Nephron (organoid): ENCODE data around the gene HDAC4.

Experiments used
- H3K27ac Mint-ChIP-seq, 3 experiments: 2 replicates each; pipeline ENCODE4 v1.8.0; 2020; ENCODE audit warnings: mixed read lengths in 3 of 3, mild to moderate bottlenecking in 2 of 3, moderate library complexity in 1 of 3
- H3K27me3 Mint-ChIP-seq: 2 replicates; pipeline ENCODE4 v1.8.0; 2021; ENCODE audit warnings: low read depth, mild to moderate bottlenecking, moderate library complexity, mixed read lengths
- H3K36me3 Mint-ChIP-seq: 2 replicates; pipeline ENCODE4 v1.8.0; 2020; ENCODE audit warnings: low read depth, mixed read lengths
- H3K4me1 Mint-ChIP-seq: 2 replicates; pipeline ENCODE4 v1.8.0; 2020; ENCODE audit warnings: mixed read lengths
- H3K4me3 Mint-ChIP-seq, 3 experiments: 2 replicates each; pipeline ENCODE4 v1.8.0; 2020; ENCODE audit warnings: mild to moderate bottlenecking in 3 of 3, mixed read lengths in 3 of 3, moderate library complexity in 2 of 3
- H3K9me3 Mint-ChIP-seq: 2 replicates; pipeline ENCODE4 v1.8.0; 2020; ENCODE audit warnings: mixed read lengths
- TF ChIP-seq, protein P1 (sequence below), 3 experiments: fragments of 200-600 bp; sonication (generic); IDR thresholded peaks; one replicate each; pipeline ENCODE4 v1.5.0; 2021; ENCODE audit warnings: antibody characterized with exemption in 3 of 3; ENCODE audit not compliant: unreplicated experiment in 3 of 3

HDAC4 gene

DNA sequence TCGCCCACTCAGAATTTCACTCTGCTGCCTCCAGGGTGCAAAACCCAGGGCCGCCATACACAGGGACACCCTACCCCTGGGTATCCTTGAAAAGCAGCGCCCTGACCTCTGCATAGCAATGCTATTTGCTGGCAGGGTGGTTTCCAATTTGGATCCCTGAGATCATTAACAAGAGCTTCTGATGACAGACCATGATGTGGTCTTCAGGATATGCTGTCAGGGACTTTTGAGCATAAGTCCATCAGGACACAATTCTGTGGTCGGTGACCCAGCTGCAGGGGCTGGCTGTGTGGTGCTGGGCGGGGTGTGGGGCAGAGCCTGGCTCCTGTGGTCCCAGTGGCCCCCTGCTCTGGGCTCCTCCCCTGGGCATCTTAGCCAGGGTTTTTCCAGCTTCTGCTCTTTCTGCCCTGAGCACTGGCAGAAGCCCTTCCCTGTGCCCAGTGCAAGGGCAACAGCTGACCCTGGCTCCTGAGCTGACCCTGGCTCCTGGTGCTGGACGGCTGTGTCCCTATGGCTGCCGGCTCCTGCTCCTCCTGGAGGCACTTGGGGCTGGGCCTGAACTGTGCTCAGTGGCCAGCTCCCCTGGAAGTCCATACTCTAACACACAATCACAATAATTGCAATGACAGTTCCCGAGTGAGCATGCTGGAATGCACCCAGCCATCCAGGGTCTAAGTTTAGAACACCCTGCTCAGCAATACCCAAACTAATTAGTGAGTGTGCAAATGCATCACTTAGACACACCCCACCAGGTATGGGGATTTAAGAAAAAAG, 271.5 kb downstream of the HDAC4 start:
- Mint-ChIP-seq H3K27ac (no peak overlapping the region), H3K9me3 (no peaks in the 10 kb centered on the region), H3K4me3 (no peak overlapping the region), H3K36me3 (peaks cover 43% of the 10 kb centered on the region), H3K4me1 (no peaks in the 10 kb centered on the region), H3K27me3 (peaks cover 6% of the 10 kb centered on the region)
- TF ChIP-seq, protein P1, sequence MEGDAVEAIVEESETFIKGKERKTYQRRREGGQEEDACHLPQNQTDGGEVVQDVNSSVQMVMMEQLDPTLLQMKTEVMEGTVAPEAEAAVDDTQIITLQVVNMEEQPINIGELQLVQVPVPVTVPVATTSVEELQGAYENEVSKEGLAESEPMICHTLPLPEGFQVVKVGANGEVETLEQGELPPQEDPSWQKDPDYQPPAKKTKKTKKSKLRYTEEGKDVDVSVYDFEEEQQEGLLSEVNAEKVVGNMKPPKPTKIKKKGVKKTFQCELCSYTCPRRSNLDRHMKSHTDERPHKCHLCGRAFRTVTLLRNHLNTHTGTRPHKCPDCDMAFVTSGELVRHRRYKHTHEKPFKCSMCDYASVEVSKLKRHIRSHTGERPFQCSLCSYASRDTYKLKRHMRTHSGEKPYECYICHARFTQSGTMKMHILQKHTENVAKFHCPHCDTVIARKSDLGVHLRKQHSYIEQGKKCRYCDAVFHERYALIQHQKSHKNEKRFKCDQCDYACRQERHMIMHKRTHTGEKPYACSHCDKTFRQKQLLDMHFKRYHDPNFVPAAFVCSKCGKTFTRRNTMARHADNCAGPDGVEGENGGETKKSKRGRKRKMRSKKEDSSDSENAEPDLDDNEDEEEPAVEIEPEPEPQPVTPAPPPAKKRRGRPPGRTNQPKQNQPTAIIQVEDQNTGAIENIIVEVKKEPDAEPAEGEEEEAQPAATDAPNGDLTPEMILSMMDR (IDR thresholded peaks at IDR 0.05; ENCODE audit: unreplicated experiment in 3 of 3), result no peak

- H3K27ac Mint-ChIP-seq, result no peak overlapping the region
- TF ChIP-seq, protein P1 (IDR thresholded peaks at IDR 0.05; ENCODE audit: unreplicated experiment in 3 of 3), result no peak
- no peaks in the 10 kb centered on the region for H3K4me1 Mint-ChIP-seq
- no peak overlapping the region for H3K4me3 Mint-ChIP-seq
- peaks cover 6% of the 10 kb centered on the region for H3K27me3 Mint-ChIP-seq
- H3K9me3 Mint-ChIP-seq, result no peaks in the 10 kb centered on the region
- H3K36me3 Mint-ChIP-seq, result peaks cover 43% of the 10 kb centered on the region
Observed at GRCh38 chr2:239128706-239129105, 272.1 kb downstream of the HDAC4 start.

- no peaks in the 10 kb centered on the region for H3K4me1 Mint-ChIP-seq
- TF ChIP-seq, protein P1 (IDR thresholded peaks at IDR 0.05; ENCODE audit: unreplicated experiment in 3 of 3), result no peak
- H3K4me3 Mint-ChIP-seq, result no peak overlapping the region
- peaks cover 6% of the 10 kb centered on the region for H3K27me3 Mint-ChIP-seq
- no peak overlapping the region for H3K27ac Mint-ChIP-seq
- peaks cover 37% of the 10 kb centered on the region for H3K36me3 Mint-ChIP-seq
- no peaks in the 10 kb centered on the region for H3K9me3 Mint-ChIP-seq
Observed at GRCh38 chr2:239127513-239127912, 273.3 kb downstream of the HDAC4 start.

DNA sequence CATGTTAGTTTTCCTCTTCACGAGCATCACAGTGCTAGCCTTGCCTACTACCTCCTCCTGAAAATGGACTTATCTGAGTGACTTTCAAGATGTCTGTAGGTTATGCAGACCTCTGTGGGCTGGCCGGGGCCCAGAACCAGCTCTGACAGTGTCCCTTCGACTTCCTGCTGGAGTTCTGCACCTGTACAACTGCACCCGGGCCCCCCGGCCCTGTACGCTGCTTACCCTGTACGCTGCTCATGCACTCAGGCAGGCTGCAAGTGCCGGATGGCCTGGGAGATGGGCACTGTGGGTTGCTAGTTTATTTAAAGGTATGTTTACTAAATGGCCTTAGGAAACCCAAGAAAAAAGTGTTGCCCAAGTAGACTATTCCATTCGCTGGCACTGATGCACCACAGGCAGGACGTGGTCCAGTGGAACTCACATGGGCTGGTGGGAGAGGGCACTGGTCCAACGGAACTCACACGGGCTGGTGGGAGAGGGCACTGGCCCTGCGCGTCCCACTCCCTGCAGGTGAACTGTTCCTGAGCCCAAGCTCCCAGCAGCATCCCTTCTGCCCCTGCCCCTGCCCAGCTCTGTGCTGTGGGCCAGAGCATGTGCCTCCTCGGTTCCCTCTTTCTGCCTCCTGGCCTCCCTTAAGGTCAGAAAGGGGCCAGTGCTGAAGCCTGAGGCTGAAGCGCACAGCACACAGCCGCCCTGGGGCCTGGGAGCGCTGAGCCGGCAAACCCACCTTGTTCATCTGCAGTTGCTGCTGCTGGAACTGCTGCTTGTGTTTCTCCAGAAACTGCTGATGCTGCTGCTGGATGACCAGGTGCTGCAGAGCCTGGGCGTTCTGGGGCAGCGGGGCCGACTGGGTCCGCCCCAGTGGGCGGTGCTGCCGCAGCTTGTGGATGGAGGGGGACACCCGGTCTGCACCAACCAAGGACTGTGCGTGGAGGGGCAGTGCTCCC, 274.8 kb downstream of the HDAC4 start:
- Mint-ChIP-seq H3K4me1 (no peaks in the 10 kb centered on the region), H3K36me3 (peaks cover 31% of the 10 kb centered on the region), H3K27me3 (peaks cover 6% of the 10 kb centered on the region), H3K9me3 (no peaks in the 10 kb centered on the region), H3K4me3 (no peak overlapping the region), H3K27ac (no peak overlapping the region)
- TF ChIP-seq, protein P1 (IDR thresholded peaks at IDR 0.05; ENCODE audit: unreplicated experiment in 3 of 3), result no peak

GRCh38 chr2:239124152-239124899, 276.5 kb downstream of the HDAC4 start:
- Mint-ChIP-seq H3K27ac (no peak overlapping the region), H3K4me3 (no peak overlapping the region), H3K9me3 (no peaks in the 10 kb centered on the region), H3K4me1 (no peaks in the 10 kb centered on the region), H3K36me3 (peaks cover 36% of the 10 kb centered on the region), H3K27me3 (peaks cover 6% of the 10 kb centered on the region)
- TF ChIP-seq, protein P1 (IDR thresholded peaks at IDR 0.05; ENCODE audit: unreplicated experiment in 3 of 3), result no peak
